ENCODE results near the gene CRACR2B. TPM values are rescaled to one million over a fixed set of nuclear protein-coding genes. Genes with fewer than 3 reads are reported as not detected.

Gene CRACR2B
- total RNA-seq, 4 donors from 2014 or later = 0.77 to 15.5 (median 2.5) TPM

GRCh38 chr11:849104-849824, 21.5 kb downstream of the CRACR2B start:
- intact Hi-C loops (cut with DNase I; ENCODE audit: low total_unique reads) = no loop called here
- Histone ChIP-seq H3K4me1 (peaks cover 10 to 36% of the 10 kb centered on the region in 2 donors), H3K4me3 (peak overlapping the region; percentile 30 to 40), H3K9me3 (no peaks in the 10 kb centered on the region), H3K36me3 (no peaks in the 10 kb centered on the region), H3K27me3 (no peaks in the 10 kb centered on the region), H3K27ac (peak overlapping the region; percentile 51 to 69)
- DNase-seq = peak in 1 of 2 donors; percentile 66
- TF ChIP-seq CTCF (IDR thresholded peaks at IDR 0.05) (no peak), POLR2A (IDR thresholded peaks at IDR 0.05) (no peak)

GRCh38 chr11:849951-850774, 22.4 kb downstream of the CRACR2B start:
- Histone ChIP-seq H3K9me3 (no peaks in the 10 kb centered on the region), H3K27ac (peak overlapping the region; percentile 51 to 53), H3K4me1 (peaks cover 10 to 32% of the 10 kb centered on the region in 2 donors), H3K27me3 (no peaks in the 10 kb centered on the region), H3K4me3 (peak overlapping the region; percentile 27 to 30), H3K36me3 (no peaks in the 10 kb centered on the region)
- TF ChIP-seq POLR2A (IDR thresholded peaks at IDR 0.05) = no peak
- no peak for TF ChIP-seq CTCF (IDR thresholded peaks at IDR 0.05)
- intact Hi-C loops (cut with DNase I; ENCODE audit: low total_unique reads) = no loop called here
- DNase-seq = no peak

GRCh38 chr11:850775-851763, 23.4 kb downstream of the CRACR2B start:
- TF ChIP-seq POLR2A (IDR thresholded peaks at IDR 0.05) (no peak), CTCF (IDR thresholded peaks at IDR 0.05) (peak in 1 of 4 experiments; percentile 3)
- no peaks in the 10 kb centered on the region for H3K27me3 ChIP-seq
- intact Hi-C loops (cut with DNase I; ENCODE audit: low total_unique reads) = no loop called here
- H3K4me1 ChIP-seq = peaks cover 10 to 24% of the 10 kb centered on the region in 2 donors
- H3K27ac ChIP-seq = no peak overlapping the region
- H3K4me3 ChIP-seq = no peak overlapping the region
- DNase-seq = no peak
- H3K9me3 ChIP-seq = no peaks in the 10 kb centered on the region
- no peaks in the 10 kb centered on the region for H3K36me3 ChIP-seq

GRCh38 chr11:852762-853161, 25.0 kb downstream of the CRACR2B start:
- intact Hi-C loops (cut with DNase I; ENCODE audit: low total_unique reads) = no loop called here
- H3K36me3 ChIP-seq = no peaks in the 10 kb centered on the region
- no peak overlapping the region for H3K27ac ChIP-seq
- H3K4me3 ChIP-seq = no peak overlapping the region
- TF ChIP-seq CTCF (IDR thresholded peaks at IDR 0.05) (no peak), POLR2A (IDR thresholded peaks at IDR 0.05) (no peak)
- H3K9me3 ChIP-seq = no peaks in the 10 kb centered on the region
- peaks cover 10 to 24% of the 10 kb centered on the region in 2 donors for H3K4me1 ChIP-seq
- H3K27me3 ChIP-seq = no peaks in the 10 kb centered on the region
- DNase-seq = no peak

Data from uterus (tissue), 4 donors.